Hematopoietic multipotent progenitor cell treated with erythropoietin and hydrocortisone succinate and interleukin-3 and kit ligand, for 4 days (in vitro differentiated cells): ENCODE data around the gene RAI14.

Source experiments
- DNase-seq: peaks from one replicate; pipeline ENCODE4 v3.0.0-alpha.2; 2015

The RAI14 gene

DNA sequence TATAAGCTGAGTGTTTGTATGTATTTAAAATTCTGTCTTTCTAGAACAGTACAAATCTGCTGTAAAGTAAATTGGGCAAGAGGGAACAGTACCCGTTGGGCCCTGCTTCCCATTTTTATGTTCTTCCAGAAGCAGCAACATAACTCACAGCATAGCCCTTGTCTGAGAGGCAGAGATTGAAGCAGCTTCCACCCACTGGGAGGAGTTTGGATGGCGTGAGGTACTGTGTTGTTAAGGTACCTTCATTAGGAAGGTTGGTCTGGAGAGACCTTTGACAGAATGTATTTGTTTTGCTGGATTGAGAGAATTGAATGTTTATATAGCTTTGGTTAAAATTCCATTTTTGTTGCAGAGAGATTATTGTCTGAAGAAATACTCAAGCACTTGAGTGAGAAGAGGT lies 24.8 kb downstream of the RAI14 start:
- no peak for DNase-seq

DNA sequence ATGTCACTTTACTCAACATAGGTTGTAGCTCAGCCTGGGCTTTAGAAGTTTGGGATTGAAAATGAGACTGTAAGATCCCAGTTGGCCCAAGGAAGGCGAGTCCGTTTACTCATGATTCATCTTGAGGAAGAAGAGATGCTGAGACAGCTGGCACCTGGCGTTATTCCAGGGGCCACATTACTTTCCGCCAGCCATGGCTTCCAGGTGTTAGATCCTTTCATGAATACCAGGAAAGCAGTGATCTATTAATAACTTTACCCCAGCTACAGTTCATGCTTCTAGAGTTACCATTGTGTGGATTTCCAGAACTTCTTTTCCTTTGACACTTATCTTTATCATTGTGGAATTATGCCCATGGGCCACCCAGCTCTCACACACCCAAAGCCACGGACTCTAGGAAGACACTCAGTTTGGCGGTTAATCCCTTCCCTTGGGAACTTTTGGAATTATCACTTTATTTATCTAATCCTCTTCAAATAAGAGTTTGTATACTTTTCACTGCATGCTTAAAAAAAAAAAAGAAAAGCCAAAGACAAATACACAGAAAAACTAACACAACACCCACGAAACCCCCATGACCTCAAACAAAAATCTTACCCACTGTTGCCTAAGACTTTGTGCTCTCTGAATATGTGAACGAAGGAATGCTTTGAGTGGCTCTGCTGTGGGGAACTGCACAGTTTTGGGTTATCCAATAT lies 26.9 kb downstream of the RAI14 start:
- DNase-seq = no peak

DNA sequence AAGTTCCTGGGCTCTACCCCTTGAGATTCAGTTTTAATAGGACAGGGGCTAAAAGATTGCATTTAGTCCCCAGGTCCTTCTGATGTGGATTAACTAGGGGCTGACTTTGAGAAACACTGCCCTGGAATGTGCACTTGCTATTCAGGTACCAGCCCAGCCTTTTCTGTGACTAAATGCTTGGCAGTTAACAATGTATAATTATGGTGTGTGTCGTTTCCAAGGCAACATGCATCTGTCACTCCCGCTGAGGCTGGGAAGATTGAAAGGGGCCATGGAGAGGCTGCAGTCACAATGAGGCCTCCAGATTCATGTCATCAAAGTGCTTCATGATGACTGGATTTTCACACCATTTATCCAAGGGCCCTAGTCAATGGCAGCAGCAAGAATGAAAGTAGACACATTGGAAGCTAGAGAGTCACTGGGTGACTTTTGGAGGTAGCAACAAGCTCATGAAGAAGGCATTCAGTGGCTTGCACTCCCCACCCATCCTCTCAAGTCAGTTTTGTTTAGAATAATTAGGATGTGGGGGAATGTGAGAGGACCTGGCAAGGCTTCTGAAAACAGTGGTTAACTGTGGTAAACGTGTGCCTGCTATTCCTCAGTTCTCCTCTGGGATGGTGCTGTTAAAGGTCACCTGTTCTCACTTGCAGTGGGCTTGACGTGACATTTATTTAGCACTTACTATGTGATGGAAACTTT lies 28.3 kb downstream of the RAI14 start:
- DNase-seq = no peak

DNA sequence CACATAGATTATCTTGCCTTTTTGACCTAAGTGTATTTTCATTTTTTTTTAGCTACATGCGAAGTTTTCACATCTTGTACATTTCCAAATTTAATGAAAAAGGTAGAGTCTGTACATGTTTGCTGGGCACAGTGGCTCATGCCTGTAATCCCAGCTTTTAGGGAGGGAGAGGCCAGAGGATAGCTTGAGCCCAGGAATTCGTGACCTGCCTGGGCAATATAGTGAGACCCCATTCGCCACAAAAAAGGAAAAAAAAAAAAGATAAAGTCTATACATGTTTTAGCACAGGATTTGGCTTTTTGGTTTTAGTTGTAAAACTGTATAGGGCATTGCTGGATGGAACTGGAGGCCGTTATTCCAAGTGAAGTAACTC lies 28.8 kb downstream of the RAI14 start:
- DNase-seq = no peak

DNA sequence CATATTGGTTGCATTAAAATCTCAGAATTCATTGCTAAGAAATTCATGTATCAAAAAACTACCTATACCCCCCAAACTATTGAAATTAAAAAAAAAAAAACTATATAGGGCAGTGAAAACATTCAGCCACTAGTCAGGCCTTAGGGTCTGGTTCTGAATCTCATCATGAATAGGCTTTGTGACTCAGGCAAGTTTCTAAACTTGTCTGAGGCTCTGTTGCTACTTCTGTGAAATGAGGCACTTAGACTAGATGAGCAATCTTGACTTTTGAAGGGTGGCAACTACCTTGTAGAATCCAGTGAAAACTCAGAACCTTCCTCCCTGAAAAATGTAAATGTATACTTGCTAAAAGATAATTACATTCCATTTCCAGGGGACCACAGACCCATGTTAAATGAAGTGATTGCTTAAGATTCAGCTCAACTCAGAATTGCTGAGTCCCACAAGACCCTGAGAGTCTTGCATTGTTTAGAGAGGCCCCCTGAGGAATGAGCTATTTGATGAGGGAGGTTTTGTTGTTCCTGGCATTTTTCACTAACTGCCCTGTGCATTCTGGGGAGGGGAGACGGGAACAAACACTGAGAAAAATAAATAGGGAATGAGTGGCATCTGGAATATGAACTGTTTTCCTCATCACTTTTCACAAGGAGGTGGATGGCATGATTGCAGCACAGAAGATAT lies 29.5 kb downstream of the RAI14 start:
- no peak for DNase-seq

DNA sequence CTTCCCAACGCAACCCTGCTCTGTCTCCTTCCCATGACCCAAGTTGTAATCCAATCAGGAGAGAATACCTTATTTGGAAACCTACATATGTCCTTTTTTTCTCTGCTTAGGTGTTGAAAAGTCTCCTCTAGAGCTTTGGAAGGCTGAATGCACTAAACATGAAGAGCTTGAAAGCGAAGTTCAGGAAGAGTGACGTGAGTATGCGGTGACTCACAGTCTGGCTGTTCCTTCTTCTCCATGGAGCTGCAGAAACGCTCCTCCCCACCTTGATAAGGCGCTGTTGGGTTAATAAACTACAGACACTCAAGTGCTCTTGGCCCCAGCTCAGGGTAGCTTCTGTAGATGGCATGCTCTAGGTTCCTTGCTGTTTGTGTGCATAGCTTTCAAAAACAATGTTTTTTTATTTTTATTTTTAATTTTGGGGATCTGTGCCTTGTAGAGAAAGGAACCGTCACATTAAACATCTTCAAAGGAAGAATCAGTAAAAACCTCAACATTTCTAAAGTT lies 30.7 kb downstream of the RAI14 start:
- DNase-seq = peak; percentile 61

DNA sequence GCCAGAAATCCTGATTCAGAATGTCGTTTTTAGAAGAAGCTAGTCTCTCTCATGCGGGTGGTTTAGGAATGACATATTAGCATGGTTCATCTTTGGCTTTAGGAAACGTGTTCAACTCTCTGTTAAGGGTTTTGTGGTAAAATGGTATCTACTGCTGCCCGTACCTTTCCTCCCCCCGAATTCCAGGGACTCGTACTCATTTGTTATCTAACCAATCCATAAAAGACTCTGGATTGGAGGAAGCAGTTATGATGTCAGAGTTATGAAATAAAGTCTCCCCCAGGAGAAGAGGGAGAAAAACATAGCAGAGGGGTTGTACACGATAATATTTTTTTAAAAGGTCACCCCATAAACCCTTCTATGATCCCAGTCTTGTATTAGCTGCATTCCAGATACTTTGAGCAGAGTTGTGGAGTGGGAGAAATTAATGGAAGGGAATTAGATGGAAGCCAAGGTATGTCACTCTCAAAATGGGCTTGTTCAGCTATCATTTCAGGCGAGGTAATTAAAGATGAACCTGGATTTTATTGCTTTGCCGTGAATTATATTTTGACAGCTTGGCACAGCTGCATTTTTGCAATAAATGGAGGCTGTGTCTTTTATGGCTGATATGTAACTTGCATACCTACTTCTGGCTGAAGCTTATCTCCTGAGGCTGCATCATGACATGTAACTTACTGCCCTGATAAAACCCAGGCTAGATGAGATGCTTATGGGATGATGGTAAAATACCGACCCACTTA lies 31.3 kb downstream of the RAI14 start:
- no peak for DNase-seq

DNA sequence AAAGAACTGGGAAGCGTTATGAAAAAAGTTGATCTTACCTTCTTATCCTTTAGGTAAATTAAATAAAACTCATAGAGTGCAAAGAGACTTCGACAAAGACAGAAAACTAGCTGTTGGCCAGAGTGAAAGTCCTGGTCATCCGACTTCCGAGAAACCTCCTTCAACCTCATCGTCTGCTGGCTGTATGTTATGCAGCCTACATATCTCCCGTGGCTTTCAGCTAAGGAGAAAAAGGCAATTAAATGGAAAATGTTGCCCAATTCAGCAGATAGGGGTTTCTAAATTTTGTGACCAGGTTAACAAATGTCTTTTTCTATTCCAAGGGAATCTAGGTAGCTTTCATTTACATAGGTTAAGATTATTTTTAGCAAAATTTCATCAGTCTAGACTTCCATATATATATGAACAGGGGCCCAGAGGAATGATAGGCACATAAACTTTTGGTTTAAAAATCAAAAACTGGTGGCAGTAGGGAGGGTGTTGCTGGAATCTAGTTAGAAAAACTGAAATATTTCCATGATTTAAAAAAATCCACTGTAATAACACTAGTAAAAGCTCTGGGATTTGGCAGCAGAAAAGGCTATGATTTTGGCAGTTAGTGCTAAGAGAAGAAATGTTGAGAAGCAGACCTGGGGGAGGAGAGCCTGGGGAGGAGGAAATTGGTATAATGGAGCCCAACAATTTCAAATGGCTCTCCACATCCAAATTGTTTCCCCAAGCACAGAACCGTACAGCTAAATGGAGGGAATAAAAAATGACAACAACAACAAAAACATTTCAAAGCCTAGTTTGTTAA lies 32.1 kb downstream of the RAI14 start:
- DNase-seq = no peak

DNA sequence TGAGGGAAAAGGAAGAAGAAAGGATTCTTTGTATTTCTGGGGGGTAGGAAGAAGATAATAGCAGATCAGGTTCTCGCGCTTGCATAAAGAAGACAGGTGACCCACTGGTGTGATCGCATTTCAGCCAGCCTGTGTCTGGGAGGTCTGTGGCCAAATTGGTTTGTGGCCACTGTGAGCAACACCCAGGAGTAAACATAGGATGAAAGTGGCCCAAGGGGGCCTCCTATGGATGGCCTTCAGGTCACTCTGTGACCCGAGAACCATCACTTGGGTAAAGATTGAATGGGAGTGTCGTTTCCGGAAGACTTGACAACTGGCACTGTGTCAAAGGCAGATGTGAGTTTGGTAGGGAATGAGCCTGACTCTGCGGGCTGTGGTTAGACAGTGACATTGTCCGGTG lies 34.2 kb downstream of the RAI14 start:
- no peak for DNase-seq

DNA sequence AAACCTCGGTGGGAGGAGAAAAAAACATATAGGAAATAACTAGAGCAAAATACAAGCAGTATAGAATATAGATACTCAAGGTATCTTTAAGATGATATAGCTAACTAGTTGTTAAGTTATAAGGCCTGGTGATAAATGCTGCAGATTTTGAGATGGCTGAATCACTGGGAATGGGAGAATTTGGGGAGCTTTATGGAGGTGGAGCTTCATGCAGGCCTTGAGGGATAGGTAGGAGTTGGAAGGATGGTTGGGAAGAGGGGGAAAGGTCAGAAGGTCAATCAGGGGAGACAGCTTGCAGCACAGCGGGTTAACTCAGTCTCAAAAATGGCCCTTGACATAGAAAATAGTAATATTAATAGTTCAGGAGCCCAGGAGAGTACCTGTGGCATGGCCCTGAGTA lies 34.8 kb downstream of the RAI14 start:
- no peak for DNase-seq

DNA sequence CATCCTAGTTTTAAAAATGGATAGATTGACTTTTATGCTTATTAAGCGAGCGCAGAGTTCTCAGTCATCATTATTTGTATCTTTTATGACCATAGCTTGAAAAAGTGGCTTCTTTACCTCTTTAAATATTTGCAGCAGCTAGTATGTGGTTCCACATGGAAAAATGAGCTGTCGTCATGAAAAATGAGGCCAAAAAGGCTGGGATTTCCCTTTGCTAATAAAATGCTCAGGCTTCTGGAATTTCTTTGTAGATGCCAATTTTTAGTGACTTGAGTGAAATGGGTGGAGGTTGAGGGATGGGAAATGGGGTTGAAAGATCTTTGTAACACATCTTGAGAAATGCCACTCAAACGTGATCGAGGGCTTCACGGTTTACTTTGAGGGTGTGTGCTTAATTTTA lies 35.2 kb downstream of the RAI14 start:
- DNase-seq = no peak

DNA sequence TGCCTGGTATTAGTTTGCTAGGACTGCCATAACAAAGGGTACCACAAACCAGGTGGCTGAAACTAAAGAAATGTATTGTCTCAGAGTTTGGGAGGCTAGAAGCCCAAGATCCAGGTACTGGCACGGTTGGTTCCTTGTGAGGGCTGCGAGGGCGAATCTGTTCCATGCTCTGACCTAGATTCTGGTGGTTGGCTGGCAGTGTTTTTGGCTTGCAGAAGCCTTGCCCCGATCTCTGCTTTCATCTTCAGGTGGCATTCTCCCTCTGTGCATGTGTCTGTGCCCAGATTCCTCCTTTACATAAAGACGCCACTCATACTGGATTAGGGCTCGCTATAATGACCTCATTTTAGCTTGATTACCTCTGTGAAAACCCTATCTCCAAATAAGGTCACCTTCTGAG lies 36.7 kb downstream of the RAI14 start:
- no peak for DNase-seq

DNA sequence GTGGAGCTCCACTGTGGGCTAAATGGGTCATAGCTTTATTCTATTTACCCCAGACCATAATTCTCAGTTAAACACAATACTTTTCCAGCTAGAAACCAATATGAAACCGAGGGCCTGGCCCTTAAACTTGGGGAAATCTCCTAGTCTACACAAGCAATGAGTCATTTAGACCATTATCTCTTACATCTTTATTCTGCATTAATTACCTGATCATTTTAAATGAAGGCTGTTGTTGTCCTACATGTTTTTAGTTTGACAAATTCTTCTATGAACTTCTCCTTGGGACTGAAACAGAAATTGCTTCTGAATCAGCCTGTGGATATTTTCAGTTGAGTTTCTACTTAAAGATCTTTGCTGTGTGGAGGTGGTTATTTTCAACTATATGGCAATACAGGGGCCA lies 37.9 kb downstream of the RAI14 start:
- DNase-seq = no peak

DNA sequence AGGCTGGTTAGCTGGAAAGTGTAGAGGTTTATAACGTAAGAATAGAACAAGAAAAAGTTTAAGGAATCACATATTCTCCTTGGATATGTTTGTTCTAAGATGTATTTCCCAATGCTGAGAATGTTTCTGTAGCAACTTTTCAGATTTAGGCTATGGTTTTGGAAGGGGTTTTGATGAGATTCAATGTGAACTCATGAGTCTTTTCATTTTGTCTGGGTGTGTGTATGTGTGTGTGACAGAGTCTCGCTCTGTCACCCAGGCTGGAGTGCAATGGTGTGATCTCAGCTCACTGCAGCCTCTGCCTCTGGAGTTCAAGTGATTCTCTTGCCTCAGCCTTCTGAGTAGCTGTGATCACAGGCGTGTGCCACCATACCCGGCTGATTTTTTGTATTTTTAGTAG lies 38.6 kb downstream of the RAI14 start:
- DNase-seq = no peak

DNA sequence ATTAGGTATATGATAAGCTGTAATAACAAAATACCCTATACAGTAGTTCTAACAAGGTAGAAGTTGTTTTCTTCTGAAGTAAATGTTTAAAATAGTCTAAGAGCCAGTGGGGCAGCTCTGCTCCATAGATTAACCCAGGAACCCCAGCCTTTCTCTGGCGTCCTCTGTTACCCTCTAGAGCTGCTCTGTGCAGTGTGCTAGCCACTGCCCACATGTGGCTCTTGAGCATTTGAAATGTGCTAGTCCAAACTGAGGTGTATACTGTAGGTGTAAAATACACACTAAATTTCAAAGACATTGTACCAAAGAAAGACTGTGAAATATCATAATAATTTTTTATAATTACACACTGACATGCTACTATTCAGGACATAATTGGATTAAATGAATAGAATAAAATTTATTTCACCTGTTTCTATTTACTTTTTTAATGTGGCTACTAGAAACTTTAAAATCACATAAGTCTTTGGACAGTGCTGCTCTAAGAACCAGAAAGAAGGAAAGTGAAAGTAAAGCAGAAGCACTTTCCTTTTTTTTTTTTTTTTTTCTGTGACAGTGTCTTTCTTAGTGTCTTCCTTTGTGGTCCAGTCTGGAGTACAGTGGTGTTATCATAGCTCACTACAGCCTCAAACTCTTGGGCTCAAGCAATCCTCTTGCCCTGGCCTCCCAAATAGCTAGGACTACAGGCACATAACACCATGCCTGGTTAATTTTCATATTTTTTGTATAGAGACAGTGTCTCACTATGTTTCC lies 39.3 kb downstream of the RAI14 start:
- peak; percentile 27 for DNase-seq

DNA sequence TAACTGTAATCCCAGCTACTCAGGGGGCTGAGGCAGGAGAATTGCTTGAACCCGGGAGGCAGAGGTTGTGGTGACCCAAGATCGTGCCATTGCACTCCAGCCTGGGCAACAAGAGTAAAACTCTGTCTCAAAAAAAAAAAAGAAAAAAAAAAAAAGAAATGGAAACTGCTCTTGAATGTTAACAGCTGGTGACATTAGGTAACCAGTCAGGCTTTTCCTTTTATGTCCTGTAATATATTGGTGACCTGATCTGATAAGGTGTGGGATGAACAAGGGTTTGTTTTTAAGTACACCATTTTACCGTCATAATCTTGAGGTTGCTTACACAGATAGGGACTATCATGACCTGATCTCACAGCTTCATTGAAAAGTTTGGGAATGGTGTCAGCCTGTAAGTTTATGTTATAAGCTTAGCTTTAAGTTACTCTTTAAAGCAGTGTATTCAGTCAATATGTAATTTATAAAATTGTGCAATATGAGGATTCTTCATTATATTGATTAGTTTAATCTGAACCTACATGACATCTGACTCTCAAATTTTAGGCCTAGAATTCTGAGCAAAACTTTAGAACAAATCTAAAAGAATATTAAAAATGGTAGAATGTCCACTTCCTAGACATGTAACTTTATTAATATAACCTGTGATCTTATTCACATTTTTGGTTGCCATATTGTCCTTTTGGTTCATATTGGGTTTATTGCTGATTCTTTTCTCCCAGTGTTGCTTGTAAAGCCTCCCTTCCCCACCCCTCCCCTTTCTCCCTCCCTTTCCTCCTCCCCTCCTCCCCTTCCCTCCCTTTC lies 41.4 kb downstream of the RAI14 start:
- no peak for DNase-seq

DNA sequence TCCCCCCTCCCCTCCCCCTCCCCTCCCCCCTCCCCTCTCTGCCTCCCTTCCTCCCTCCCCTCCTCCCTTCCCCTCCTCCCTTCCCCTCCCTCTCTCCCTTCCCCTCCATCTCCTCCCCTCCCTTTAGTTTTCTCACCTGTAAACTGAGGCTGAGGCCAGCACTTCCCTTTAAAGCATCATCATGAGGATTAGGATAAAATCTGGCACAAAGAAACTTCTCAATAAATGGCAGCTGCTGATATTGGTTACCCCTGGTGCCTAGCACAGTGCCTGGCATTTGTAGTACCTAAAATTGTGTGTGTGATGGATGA lies 41.9 kb downstream of the RAI14 start:
- no peak for DNase-seq

DNA sequence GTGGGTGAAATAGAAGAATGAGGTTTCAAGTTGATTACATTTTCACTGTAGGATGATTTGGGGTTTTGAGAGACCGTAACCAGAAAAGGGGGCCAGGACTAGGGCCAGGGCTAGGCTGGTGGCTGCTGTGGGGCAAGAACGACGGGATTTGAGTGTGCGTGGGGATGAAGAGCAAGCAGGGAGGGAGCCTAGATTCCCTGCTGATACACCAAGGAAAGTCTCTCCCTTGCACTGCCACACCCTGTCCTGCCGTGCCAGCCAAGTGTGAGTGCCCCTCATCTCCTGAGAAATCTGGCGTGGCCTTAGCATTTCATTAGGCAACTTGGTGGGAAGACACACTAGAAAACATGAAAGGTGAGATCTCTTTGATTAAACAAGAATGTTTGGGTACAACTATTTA lies 42.6 kb downstream of the RAI14 start:
- no peak for DNase-seq

DNA sequence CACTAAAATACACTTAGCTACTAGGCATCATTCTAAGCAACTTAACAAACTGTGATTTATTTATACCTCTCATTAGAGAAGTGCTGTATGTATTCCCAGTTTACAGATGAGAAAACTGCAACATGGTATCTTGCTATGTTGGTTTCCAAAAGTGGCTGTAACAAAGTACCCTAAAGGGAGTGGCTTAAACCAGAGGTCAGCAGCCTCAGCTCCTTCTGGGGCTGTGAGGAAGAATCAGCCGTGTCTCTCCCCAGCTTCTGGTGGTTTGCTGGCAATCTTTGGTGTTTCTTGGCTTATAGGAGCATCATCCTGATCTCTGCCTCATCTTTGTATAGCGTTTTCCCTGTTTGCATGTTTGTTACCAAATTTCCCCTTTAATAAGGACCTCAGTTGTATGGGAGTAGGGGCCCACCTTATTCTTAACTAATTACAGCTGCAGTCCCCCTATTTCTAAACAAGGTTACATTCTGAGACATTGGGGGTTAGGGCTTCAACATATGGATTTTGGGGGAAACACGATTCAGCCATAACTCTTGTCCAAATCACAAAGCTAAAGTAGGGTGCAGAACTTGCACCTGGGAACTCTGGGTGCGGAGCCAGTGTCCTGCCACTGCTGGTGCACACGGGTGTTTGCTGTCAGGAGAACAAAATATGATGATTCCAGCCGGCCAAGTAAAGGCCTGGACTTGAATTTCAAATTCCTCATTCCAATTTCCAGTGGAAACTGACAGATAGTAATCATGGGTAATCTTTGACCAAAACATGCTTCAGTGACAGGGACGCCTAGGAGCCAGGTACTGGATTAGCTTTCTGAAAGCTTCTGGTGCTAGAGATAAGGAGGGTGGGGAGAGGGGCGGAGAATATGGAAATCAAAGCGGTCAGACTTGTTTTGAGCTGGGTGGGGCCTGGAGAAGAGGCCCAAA lies 43.3 kb downstream of the RAI14 start:
- DNase-seq = peak; percentile 80

DNA sequence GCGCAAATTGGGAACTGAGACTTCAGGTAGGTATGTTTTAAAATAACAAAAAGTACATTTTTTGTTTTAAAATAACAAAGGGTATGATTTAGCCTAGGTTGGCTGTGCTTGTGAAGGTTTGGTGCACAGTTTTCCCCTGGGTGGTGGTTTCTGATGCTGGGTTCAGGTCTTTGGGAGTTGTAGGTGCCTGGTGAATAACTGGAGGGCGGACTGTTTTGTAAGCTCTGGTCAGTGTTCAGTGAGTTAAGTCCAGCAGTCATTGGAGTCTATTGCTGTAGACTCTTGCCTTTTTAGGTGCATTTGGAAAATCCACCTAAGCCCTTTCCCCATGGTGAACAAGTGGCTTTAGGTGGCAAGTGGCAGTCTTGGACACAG lies 43.9 kb downstream of the RAI14 start:
- DNase-seq = no peak
